GM12873 (cell line): ENCODE data around the gene CCDC27.

Experiments used
- TF ChIP-seq, protein P1 (sequence below): IDR thresholded peaks from 2 replicates; pipeline ENCODE4 v1.5.1; 2012; ENCODE audit warnings: low read depth, mild to moderate bottlenecking, moderate library complexity, low read length, control low read depth; ENCODE audit not compliant: insufficient read depth; ENCODE audit errors: missing control alignments

Gene CCDC27

GRCh38 chr1:3763351-3764125 lies 11.3 kb downstream of the CCDC27 start:
- TF ChIP-seq, protein P1, sequence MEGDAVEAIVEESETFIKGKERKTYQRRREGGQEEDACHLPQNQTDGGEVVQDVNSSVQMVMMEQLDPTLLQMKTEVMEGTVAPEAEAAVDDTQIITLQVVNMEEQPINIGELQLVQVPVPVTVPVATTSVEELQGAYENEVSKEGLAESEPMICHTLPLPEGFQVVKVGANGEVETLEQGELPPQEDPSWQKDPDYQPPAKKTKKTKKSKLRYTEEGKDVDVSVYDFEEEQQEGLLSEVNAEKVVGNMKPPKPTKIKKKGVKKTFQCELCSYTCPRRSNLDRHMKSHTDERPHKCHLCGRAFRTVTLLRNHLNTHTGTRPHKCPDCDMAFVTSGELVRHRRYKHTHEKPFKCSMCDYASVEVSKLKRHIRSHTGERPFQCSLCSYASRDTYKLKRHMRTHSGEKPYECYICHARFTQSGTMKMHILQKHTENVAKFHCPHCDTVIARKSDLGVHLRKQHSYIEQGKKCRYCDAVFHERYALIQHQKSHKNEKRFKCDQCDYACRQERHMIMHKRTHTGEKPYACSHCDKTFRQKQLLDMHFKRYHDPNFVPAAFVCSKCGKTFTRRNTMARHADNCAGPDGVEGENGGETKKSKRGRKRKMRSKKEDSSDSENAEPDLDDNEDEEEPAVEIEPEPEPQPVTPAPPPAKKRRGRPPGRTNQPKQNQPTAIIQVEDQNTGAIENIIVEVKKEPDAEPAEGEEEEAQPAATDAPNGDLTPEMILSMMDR: no peak

GRCh38 chr1:3767328-3767925 lies 15.2 kb downstream of the CCDC27 start:
- TF ChIP-seq, protein P1: no peak

- TF ChIP-seq, protein P1: no peak
These were observed 16.7 kb downstream of the CCDC27 start for GRCh38 chr1:3768811-3769390.

DNA sequence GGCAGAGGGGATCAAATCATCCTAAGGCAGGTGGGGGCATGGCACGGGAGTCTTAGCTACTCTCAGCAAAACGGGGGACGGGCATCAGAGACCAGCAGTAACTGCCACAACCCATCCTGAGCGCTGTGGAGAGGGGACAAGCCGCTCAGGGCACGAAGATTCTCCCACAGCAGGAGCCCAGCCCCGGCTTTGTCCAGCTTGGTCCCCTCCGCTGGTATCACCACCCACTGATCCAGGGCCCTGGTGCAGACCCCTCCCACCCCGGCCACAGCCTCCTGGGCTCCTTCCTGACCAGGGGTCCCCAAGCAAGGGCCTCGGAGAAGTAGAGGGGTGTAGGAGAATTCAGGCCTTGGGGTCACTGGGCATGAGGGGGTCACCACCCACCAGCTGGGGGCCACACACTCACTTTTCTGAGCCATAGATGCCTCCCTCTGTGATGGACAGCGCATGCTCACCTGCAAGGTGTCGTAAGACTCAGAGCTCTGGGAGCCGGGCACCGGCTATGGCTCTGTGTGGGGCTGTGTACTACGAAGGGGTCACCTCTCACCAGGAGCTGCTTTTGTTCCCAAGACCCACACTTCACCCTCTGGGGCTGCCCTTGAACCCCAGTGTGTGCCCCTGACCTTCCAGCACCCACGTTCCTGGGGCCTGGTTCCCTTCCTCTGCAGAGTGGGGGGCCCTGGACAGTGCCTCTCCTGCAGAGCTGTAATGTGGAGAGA lies 18.0 kb downstream of the CCDC27 start:
- TF ChIP-seq, protein P1: no peak

DNA sequence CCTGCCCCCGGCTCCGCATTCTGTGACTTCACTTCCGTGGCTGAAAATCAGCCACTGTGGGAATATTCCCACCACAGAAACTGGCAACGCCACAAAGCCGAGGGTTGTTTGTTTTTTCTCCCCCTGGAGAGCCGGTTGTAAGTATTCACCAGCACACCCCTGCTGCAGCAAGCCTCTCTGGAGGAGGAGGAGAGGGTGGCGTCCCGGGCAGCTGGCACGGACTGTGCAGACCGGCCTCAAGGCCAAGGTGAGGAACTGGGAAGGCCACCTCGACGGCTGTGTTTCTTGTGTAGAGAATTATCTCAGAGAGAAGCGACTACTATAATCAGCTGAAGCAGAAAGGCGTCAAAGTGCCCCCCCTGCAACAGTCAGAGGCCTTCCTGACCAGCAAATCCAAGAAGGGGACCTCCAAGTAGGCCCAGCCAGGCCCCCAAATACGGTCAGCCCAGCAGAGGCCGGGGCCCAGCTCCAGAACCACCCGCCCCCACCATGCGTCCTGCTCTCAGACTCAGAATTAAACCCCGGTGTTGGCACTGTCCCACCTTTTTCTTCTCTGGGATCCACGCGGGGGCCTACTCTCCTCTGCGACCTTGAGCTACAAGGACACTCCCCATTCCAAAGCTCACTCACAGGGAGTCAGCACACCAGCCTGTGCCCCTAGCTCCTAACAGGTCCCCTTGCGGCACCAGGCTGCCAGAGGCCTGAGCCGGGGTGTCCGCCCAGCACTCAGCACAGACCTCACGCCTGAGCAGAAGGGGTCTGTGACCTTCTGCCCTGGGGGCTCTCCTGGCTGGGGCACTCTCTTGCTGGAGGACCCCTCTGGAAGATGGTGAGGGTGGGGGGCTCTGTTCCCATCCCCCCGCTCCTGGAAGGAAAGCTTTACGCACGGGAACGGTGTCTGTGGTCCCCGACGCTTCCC lies 19.1 kb downstream of the CCDC27 start:
- TF ChIP-seq, protein P1: no peak

- TF ChIP-seq, protein P1: no peak
These were observed 19.9 kb downstream of the CCDC27 start for GRCh38 chr1:3772027-3772714.
